Retinal pigment epithelial cell (primary cell): ENCODE data around the gene SNRPD2.
"Not testable (repeated sequence)": the region's sequence is repeated elsewhere in the genome, so short reads cannot be mapped to it uniquely, and the experiment has no call there.

Experiments
- DNase-seq: peaks from one replicate; pipeline ENCODE4 v3.0.0-alpha.2; 2010; ENCODE audit warnings: low read depth
- H3K4me3 ChIP-seq: 2 replicates; pipeline ENCODE4 v1.5.1; 2011; ENCODE audit warnings: mild to moderate bottlenecking, low read length, control low read depth, moderate library complexity
- TF ChIP-seq, protein P1 (sequence below): conservative IDR thresholded peaks from 2 replicates; pipeline ENCODE4 v1.5.1; 2011; ENCODE audit warnings: low read depth, low read length, control low read depth, inconsistent platforms

Gene SNRPD2

DNA sequence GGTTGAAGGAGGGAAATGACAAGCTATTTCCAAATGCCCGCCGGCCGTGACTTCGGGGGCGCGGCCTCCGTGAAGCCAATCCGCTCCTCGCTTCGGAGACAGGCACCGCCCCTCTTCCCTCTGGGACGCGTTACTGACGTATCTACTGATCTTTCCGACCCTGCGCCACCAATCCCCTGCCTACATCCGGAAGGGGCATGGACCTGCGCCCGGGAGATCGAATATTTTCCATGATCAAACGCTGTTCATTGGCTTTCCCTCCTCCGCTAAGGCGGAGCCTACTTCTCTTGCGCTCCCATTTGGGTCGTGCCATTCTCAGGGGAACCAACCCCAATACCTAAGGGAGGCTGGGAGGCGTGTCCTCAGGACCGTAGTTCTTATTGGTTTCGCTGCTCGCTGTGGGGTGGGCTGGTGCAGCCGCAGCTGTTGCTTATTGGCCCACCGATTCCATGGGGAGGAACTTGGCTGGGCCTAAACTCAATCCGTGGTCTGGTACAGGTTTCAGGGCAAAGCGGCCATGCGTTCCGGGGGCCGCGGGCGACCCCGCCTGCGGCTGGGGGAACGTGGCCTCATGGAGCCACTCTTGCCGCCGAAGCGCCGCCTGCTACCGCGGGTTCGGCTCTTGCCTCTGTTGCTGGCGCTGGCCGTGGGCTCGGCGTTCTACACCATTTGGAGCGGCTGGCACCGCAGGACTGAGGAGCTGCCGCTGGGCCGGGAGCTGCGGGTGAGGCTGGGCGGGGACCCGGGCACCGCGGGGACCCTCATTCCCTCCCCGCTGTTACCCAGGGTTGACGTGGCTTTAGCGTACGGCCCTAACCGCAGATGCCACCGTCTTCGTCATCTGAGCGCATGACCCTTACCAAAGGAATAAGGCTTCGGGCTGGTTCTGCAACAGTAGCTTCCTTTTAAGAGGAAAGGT lies 693 bp upstream of the SNRPD2 start, which contains the start of gene QPCTL:
TSS of gene QPCTL (plus strand) at position 480 of the 919 bp plus-strand sequence. CDS start at position 518, 38 bp downstream.
- peak; percentile 100 for DNase-seq
- H3K4me3 ChIP-seq: peak within 1 kb of the TSS; percentile 90
- TF ChIP-seq, protein P1, sequence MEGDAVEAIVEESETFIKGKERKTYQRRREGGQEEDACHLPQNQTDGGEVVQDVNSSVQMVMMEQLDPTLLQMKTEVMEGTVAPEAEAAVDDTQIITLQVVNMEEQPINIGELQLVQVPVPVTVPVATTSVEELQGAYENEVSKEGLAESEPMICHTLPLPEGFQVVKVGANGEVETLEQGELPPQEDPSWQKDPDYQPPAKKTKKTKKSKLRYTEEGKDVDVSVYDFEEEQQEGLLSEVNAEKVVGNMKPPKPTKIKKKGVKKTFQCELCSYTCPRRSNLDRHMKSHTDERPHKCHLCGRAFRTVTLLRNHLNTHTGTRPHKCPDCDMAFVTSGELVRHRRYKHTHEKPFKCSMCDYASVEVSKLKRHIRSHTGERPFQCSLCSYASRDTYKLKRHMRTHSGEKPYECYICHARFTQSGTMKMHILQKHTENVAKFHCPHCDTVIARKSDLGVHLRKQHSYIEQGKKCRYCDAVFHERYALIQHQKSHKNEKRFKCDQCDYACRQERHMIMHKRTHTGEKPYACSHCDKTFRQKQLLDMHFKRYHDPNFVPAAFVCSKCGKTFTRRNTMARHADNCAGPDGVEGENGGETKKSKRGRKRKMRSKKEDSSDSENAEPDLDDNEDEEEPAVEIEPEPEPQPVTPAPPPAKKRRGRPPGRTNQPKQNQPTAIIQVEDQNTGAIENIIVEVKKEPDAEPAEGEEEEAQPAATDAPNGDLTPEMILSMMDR: no peak

GRCh38 chr19:45687599-45687998 lies 4.2 kb downstream of the SNRPD2 start:
- TF ChIP-seq, protein P1: no peak
- DNase-seq: no peak
- H3K4me3 ChIP-seq: no peak overlapping the region

DNA sequence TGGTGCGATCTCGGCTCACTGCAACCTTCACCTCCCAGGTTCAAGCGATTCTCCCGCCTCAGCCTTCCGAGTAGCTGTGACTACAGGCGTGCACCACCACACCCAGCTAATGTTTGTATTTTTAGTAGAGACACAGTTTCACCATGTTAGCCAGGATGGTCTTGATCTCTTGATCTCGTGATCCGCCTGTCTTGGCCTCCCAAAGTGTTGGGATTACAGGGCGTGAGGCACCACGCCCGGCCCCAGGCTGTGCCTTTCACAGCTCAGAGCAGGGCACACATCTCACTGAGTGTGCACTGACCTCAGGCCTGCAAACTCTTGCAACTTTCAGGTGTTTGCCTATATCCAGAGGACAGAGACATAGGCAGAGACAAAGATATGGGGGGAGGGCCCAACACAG lies 6.7 kb downstream of the SNRPD2 start:
- H3K4me3 ChIP-seq, DNase-seq: not testable (repeated sequence)

GRCh38 chr19:45682908-45683307 lies 8.8 kb downstream of the SNRPD2 start:
- no peak for DNase-seq
- H3K4me3 ChIP-seq: no peak overlapping the region
- TF ChIP-seq, protein P1: no peak

DNA sequence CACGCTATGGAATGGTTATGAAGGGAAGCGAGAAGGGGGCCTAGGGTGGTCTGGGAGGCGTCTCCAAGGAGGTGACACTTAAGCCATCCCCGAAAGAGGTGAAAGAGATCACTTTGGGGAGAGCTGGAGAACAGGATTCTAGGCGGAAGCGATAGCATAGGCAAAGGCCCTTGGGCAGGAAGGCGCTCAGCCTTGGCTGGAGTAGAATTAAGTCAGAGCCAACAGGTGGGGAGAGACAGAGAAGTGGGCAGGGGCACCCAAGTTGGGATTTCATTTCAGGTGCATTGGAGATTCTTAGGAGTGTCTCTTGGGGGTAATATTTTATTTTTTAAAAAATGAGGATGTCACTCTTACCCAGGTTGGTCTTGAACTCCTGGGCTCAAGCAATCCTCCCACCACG lies 9.6 kb downstream of the SNRPD2 start:
- TF ChIP-seq, protein P1: no peak
- DNase-seq: no peak
- H3K4me3 ChIP-seq: no peak overlapping the region

DNA sequence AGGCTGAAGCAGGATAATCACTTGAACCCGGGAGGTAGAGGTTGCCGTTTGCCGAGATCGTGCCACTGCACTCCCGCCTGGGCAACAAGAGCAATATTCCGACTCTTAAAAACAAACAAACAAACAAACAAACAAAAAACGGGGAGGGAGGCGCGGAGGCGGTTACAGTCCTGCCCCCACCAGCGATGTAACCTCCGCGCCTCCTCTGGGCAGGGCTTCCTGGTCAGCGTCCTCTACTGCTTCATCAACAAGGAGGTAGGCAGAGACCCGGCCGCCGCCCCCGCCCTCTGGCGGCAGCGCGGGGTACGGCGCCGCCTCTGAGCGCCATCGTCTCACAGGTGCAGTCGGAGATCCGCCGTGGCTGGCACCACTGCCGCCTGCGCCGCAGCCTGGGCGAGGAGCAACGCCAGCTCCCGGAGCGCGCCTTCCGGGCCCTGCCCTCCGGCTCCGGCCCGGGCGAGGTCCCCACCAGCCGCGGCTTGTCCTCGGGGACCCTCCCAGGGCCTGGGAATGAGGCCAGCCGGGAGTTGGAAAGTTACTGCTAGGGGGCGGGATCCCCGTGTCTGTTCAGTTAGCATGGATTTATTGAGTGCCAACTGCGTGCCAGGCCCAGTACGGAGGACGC lies 10.2 kb downstream of the SNRPD2 start:
- TF ChIP-seq, protein P1: peak; percentile 84
- H3K4me3 ChIP-seq: peak overlapping the region; percentile 35
- DNase-seq: peak; percentile 58

- peak; percentile 92 for DNase-seq
- TF ChIP-seq, protein P1: peak; percentile 51
- H3K4me3 ChIP-seq: peak overlapping the region; percentile 48
These were observed 14.2 kb downstream of the SNRPD2 start for GRCh38 chr19:45677351-45678230.
